IMR-90 (cell line): ENCODE data around the gene TMUB2. TPM values are rescaled to one million over a fixed set of nuclear protein-coding genes. Genes with fewer than 3 reads are reported as not detected.
A peak's percentile ranks its signal among the peaks of the same experiment; 100 is the strongest.

Experiments
- ATAC-seq: fragments of 200-7000 bp; cut with Tn5 transposase; 2 replicates; pipeline ENCODE4 v1.9.1; 2020; ENCODE audit warnings: low read depth, mild to moderate bottlenecking, moderate library complexity
- BruUV-seq: library from RNA; stranded (reverse); fragments of 400-500 nt; replicated peaks from 2 replicates; lab custom pipeline; 2021; lab: Mats Ljungman, UMichigan
- CTCF ChIA-PET: fragments of 300-600 bp; formaldehyde crosslinking; extraction: SDS; loops from one replicate; lab custom pipeline; 2021; ENCODE audit warnings: antibody characterized with exemption; lab: Yijun Ruan, JAX
- POLR2A ChIA-PET: fragments of 300-600 bp; sonication (Branson Sonifier 250); formaldehyde crosslinking; loops from one replicate; lab custom pipeline; 2022; ENCODE audit warnings: antibody characterized with exemption; ENCODE audit not compliant: unreplicated experiment; lab: Charles Lee
- DNase-seq: peaks from one replicate; pipeline ENCODE4 v3.0.0; 2013
- H2AFZ ChIP-seq: replicated peaks from 2 replicates; pipeline ENCODE3; 2013; ENCODE audit warnings: low read length, mild to moderate bottlenecking; ENCODE audit not compliant: poor library complexity
- H2AK5ac ChIP-seq: 2 replicates; pipeline ENCODE4 v1.6.1; 2013; ENCODE audit warnings: low read depth, low read length, inconsistent platforms
- H2AK9ac ChIP-seq: replicated peaks from 2 replicates; pipeline ENCODE3; 2013; ENCODE audit warnings: mild to moderate bottlenecking, low read depth, low read length, moderate library complexity; ENCODE audit not compliant: poor library complexity
- H2BK120ac ChIP-seq: 2 replicates; pipeline ENCODE4 v1.6.1; 2013; ENCODE audit warnings: low read depth, low read length, inconsistent platforms
- H2BK15ac ChIP-seq: 3 replicates; pipeline ENCODE4 v1.6.1; 2013; ENCODE audit warnings: low read depth, low read length, inconsistent platforms
- H2BK20ac ChIP-seq: 2 replicates; pipeline ENCODE4 v1.6.1; 2013; ENCODE audit warnings: low read depth, mild to moderate bottlenecking, inconsistent platforms, low read length, moderate library complexity
- H2BK5ac ChIP-seq: 2 replicates; pipeline ENCODE4 v1.6.1; 2013; ENCODE audit warnings: mild to moderate bottlenecking, low read depth, low read length, inconsistent platforms; ENCODE audit not compliant: poor library complexity, severe bottlenecking
- H3K14ac ChIP-seq: replicated peaks from 2 replicates; pipeline ENCODE4 v1.6.1; 2013; ENCODE audit warnings: low read depth, low read length, inconsistent platforms
- H3K18ac ChIP-seq: 2 replicates; pipeline ENCODE4 v1.6.1; 2013; ENCODE audit warnings: low read depth, low read length, control low read depth
- H3K23ac ChIP-seq: 2 replicates; pipeline ENCODE4 v1.6.1; 2013; ENCODE audit warnings: low read depth, low read length, inconsistent platforms
- H3K27ac ChIP-seq: 2 replicates; pipeline ENCODE4 v1.5.1; 2013; ENCODE audit warnings: mild to moderate bottlenecking, control low read depth, low read length; ENCODE audit not compliant: insufficient read depth
- H3K27me3 ChIP-seq: 2 replicates; pipeline ENCODE4 v1.6.1; 2013; ENCODE audit warnings: low read length; ENCODE audit not compliant: control insufficient read depth, insufficient read depth
- H3K36me3 ChIP-seq: 2 replicates; pipeline ENCODE4 v1.6.1; 2013; ENCODE audit warnings: low read length, mixed read lengths; ENCODE audit not compliant: control insufficient read depth, insufficient read depth
- H3K4ac ChIP-seq: 2 replicates; pipeline ENCODE4 v1.6.1; 2013; ENCODE audit warnings: low read depth, low read length, inconsistent platforms
- H3K4me1 ChIP-seq: 2 replicates; pipeline ENCODE4 v1.6.1; 2013; ENCODE audit warnings: low read length, mixed read lengths; ENCODE audit not compliant: control insufficient read depth, insufficient read depth
- H3K4me2 ChIP-seq: 2 replicates; pipeline ENCODE4 v1.6.1; 2013; ENCODE audit warnings: low read depth, mild to moderate bottlenecking, control low read depth, low read length, moderate library complexity
- H3K4me3 ChIP-seq: 2 replicates; pipeline ENCODE4 v1.5.1; 2013; ENCODE audit warnings: low read depth, mild to moderate bottlenecking, control low read depth, low read length, moderate library complexity; ENCODE audit not compliant: insufficient read depth
- H3K56ac ChIP-seq: 2 replicates; pipeline ENCODE4 v1.6.1; 2013; ENCODE audit warnings: low read length, inconsistent platforms; ENCODE audit not compliant: insufficient read depth; ENCODE audit errors: extremely low read depth
- H3K79me1 ChIP-seq, 2 experiments: 2 replicates each; pipeline ENCODE4 v1.6.1; 2013; ENCODE audit warnings: low read length in 2 of 2, inconsistent platforms in 1 of 2, low read depth in 1 of 2
- H3K9ac ChIP-seq: 2 replicates; pipeline ENCODE4 v1.6.1; 2013; ENCODE audit warnings: low read depth, low read length, control low read depth
- H3K9me1 ChIP-seq: 2 replicates; pipeline ENCODE4 v1.6.1; 2013; ENCODE audit warnings: low read length, inconsistent platforms; ENCODE audit not compliant: insufficient read depth
- H3K9me3 ChIP-seq: 2 replicates; pipeline ENCODE4 v1.6.1; 2013; ENCODE audit warnings: low read length; ENCODE audit not compliant: control insufficient read depth, insufficient read depth
- H4K20me1 ChIP-seq: 2 replicates; pipeline ENCODE4 v1.6.1; 2013; ENCODE audit warnings: low read length, inconsistent platforms; ENCODE audit not compliant: insufficient read depth
- H4K5ac ChIP-seq: 2 replicates; pipeline ENCODE4 v1.6.1; 2013; ENCODE audit warnings: mild to moderate bottlenecking, low read depth, low read length, control low read depth
- H4K8ac ChIP-seq, 2 experiments: 2 replicates each; pipeline ENCODE4 v1.6.1; 2013; ENCODE audit warnings: low read depth in 2 of 2, low read length in 2 of 2, control low read depth in 1 of 2, inconsistent platforms in 1 of 2
- H4K91ac ChIP-seq: 2 replicates; pipeline ENCODE4 v1.6.1; 2013; ENCODE audit warnings: low read depth, low read length, inconsistent platforms; ENCODE audit not compliant: insufficient read depth
- CEBPB ChIP-seq: IDR thresholded peaks from 2 replicates; pipeline ENCODE4 v1.6.1; 2012; ENCODE audit warnings: low read depth, low read length, improper control_type of control experiment
- NFE2L2 ChIP-seq: fragments of 150-350 bp; IDR thresholded peaks from 2 replicates; pipeline ENCODE4 v1.6.1; 2016; ENCODE audit warnings: low read depth, mild to moderate bottlenecking, low read length
- RCOR1 ChIP-seq: IDR thresholded peaks from 2 replicates; pipeline ENCODE4 v1.6.1; 2012; ENCODE audit warnings: mild to moderate bottlenecking, low read length, improper control_type of control experiment; ENCODE audit not compliant: insufficient replicate concordance
- SMC3 ChIP-seq: fragments of 150-350 bp; IDR thresholded peaks from 2 replicates; pipeline ENCODE4 v1.6.1; 2016; ENCODE audit warnings: low read depth, mild to moderate bottlenecking, antibody characterized with exemption, low read length, moderate library complexity
- WGBS, 2 experiments: methylation state at CpG; one replicate each; pipeline versions ENCODE4 v1.1.5 to v1.1.7; 2013; ENCODE audit warnings: missing lambda C conversion rate in 2 of 2; ENCODE audit not compliant: insufficient read length in 1 of 2; ENCODE audit errors: extremely low coverage in 2 of 2; 5-methylcytosine and 5-hydroxymethylcytosine counted together
- dilution Hi-C: fragments of 300-500 bp; cut with HindIII; formaldehyde crosslinking; loops from one replicate; pipeline ENCODE4 v1.14.3; 2018; ENCODE audit warnings: low sequenced_read_pairs; ENCODE audit not compliant: unreplicated experiment
- in situ Hi-C: fragments of 300-500 bp; cut with MboI; formaldehyde crosslinking; loops from 3 replicates; pipeline ENCODE4 v1.14.3; 2019; ENCODE audit warnings: low sequenced_read_pairs, inconsistent platforms, mixed read lengths
- intact Hi-C: fragments of 100-400 bp; cut with micrococcal nuclease; formaldehyde crosslinking; loops from 2 replicates; pipeline ENCODE4 v1.10.0; 2022
- polyA plus RNA-seq, 3 experiments: library from polyadenylated mRNA; depleted of rRNA; stranded (reverse); fragments of >200 nt; gene quantifications; 2 replicates each; pipeline ENCODE4 v1.2.3, GENCODE V29; 2012; ENCODE audit warnings: low replicate concordance in 1 of 3
- total RNA-seq: library from RNA; depleted of rRNA; stranded (reverse); fragments of >200 nt; gene quantifications from 2 replicates; pipeline ENCODE4 v1.2.3, GENCODE V29; 2012

Gene TMUB2
- total and polyA plus RNA-seq, 2 of the 4 experiments (the other 2 are of a cell fraction), result 16.5 to 42.5 TPM

DNA sequence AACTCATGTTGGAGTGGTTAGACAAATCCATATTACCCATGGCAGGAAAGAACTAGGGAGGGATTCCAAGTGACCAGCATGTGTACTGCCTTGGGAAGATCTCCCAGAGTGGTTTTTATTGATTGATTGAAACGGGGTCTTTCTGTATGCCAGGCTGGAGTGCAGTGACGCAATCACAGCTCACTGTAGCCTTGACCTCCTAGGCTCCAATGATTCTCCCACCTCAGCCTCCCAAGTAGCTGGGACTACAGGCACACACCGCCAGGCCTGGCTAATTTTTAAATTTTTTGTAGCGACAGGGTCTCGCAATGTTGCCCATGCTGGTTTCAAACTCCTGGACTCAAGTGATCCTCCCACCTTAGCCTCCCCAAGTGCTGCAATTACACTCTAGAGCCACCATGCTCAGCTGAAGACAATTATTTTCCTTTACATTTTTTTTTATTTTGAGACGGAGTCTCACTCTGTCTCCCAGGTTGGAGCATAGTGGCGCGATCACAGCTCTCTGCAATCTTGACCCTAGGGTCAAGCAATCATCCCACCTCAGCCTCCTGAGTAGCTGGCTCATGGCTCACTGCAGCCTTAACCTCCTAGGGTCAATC is 2.5 kb upstream of the TMUB2 start:
- CTCF ChIA-PET, result interaction anchor here (2.2 kb wide), 1 partner anchor 16 kb away, joined by 7 read pairs; no protein-coding TSS in a partner anchor

More for the DNA sequence above, 2.5 kb upstream of the TMUB2 start:
- dilution Hi-C loops, result no loop called here
- H2BK15ac ChIP-seq, result no peak overlapping the region
- no peak overlapping the region for H2BK20ac ChIP-seq
- H3K4me1 ChIP-seq, result peaks cover 2% of the 10 kb centered on the region; the same call in 1 of the 2 replicates
- H2AFZ ChIP-seq, result no peak overlapping the region
- no peak overlapping the region for H4K5ac ChIP-seq
- no peaks in the 10 kb centered on the region for H3K9me3 ChIP-seq
- H3K27me3 ChIP-seq, result no peaks in the 10 kb centered on the region
- TF ChIP-seq NFE2L2 (no peak), SMC3 (no peak), RCOR1 (no peak), CEBPB (peak; percentile 63)
- DNase-seq (no peak), ATAC-seq (no peak)
- 97% methylated on average over 3 of the region's 8 CpGs; no CpG with 5 or more reads in 1 of the 2 experiments for WGBS, 2 experiments
- peak overlapping the region; percentile 43; the same call in 1 of the 2 replicates for H3K23ac ChIP-seq
- H3K18ac ChIP-seq, result no peak overlapping the region
- no peak overlapping the region for H2BK120ac ChIP-seq
- H4K20me1 ChIP-seq, result peaks cover 7% of the 10 kb centered on the region
- H3K14ac ChIP-seq, result no peak overlapping the region
- no peak overlapping the region for H3K56ac ChIP-seq
- H4K8ac ChIP-seq, result no peak overlapping the region
- 0 out of 2 replicates have a peak, but pooled peaks cover 4% of the 10 kb centered on the region for H3K9me1 ChIP-seq
- H2AK9ac ChIP-seq, result no peak overlapping the region
- POLR2A ChIA-PET, result no interaction called here
- peaks cover 30 to 68% of the 10 kb centered on the region in 2 experiments for H3K79me1 ChIP-seq
- H2BK5ac ChIP-seq, result no peak overlapping the region
- intact Hi-C loops, result no loop called here
- H3K4ac ChIP-seq, result no peak overlapping the region
- in situ Hi-C loops, result no loop called here
- no peak overlapping the region for H4K91ac ChIP-seq
- H3K4me2 ChIP-seq, result no peak overlapping the region
- no TSS peak for BruUV-seq
- no peak overlapping the region for H2AK5ac ChIP-seq
- H3K9ac ChIP-seq, result no peak overlapping the region
- no peak overlapping the region for H3K27ac ChIP-seq
- peaks cover 14% of the 10 kb centered on the region for H3K36me3 ChIP-seq
- no peak overlapping the region for H3K4me3 ChIP-seq
